CD4-positive, alpha-beta T cell treated with Interleukin-17A for 1 hour (primary cell): Measurements from ENCODE around the gene REL.
A peak's percentile ranks its signal among the peaks of the same experiment; 100 is the strongest.

Experiments
- DNase-seq: peaks from one replicate; pipeline ENCODE4 v3.0.0-alpha.2; 2020

The REL gene

DNA sequence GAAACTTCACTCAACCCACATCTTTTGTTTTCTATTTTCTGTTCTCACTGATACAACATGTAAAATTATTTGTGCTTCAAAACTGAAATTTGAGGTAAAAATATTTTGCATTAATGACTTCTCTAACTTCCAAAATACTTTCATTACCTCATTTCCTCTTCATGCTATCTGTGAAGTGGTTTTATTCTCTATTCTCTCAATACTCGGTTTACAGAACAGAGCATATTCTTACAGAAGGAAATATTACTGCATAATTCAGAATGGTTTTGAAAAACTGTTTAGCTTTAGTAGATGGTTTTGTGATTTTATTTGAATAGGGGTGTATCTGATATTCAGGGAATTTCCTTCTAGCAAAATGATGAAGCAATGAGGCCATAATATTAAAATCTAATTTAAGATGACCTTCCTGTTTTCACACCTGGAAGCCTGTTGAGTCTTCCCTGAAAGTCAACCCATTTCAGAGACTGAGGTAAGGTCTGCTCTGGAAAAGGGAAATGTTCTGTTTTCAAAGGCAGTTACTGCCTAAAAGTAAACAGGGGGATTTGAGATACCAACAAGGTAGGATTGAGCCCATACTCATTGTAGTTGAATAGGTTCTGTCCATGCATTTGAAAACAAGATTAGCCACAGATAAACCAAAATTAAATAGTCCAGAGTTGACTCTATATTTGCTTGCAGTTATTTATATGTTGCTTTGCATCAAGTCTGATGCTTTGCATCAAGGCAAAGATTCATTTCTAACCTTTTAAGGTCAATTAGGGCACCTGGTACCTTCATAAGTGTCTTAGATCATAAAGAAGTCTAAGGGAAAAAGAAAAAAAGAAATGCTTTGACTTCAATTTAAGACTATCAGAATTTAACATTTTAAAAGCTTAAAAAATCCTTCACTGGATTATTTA lies 85.4 kb downstream of the REL start:
- peak; percentile 25 for DNase-seq

- DNase-seq = no peak
These were observed 91.7 kb downstream of the REL start for GRCh38 chr2:60972889-60973656.

DNA sequence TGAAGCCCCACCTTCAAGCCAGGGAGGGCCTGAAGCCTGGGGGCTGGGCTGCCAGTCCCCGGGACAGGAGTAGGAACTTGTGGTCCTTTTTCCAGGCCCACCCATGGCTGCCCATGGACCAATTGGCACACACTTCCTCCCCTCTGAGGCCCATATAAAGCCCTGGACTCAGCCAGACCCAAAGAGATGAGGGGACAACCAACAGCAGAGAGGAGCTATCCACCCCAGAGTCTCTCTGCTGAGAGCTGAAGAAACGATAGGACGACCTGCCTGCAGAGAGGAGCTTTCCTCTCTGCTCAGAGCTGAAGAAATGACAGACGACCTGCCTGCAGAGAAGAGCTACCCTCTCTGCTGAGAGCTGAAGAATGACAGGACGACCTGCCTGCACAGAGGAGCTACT lies 92.3 kb downstream of the REL start:
- no peak for DNase-seq

DNA sequence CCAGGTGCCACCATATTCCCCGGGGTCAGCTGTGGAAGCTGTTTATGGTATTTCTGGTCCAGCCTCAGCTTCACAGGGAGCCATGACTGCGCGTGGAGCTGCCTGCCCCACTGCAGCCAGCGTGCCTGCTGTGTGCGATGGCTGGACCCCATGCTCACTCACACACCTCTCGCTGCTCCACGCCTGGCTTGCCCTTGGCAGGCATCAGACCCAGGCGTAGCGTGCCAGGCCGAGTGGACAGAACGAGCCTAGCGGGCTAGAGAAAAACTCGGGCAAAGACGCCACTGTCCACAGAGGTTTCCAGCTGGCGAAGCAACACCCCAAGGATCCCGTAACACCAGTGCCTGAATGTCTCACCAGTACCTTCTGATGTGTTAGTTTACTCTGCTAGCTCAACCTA lies 93.3 kb downstream of the REL start:
- DNase-seq = no peak
